ENCODE measurements around the gene LCE2D.

DNA sequence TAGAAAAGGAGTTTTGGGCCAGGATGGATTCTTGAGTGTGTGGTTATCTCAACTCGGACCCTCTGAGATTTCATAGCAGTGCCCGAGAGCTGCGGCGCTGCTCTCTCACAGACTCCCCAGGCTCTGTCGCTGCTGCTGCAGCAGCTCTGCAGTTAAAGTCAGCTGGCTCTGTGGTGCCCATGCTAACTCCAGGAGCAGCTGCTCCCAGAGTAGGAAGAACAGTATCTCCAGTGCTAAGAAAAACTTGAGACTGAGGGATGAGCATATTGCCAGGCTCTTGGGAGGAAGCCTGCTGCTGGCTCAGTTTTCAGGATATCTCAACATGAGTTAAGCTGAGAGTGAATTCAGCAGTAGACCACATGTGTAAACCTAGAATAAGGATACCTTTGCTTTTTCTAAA, 4.5 kb downstream of the LCE2D start:
- TF ChIP-seq CTCF (IDR thresholded peaks at IDR 0.05) (no peak), EZH2 (IDR thresholded peaks at IDR 0.05; ENCODE audit: borderline replicate concordance, insufficient read depth, low read depth, low read length, poor library complexity, severe bottlenecking) (no peak)
